MM.1S (cell line): Measurements from ENCODE around the gene CTNNA3.

ENCODE experiments used
- DNase-seq: peaks from one replicate; pipeline ENCODE4 v3.0.0-alpha.2; 2015
- H2AFZ ChIP-seq: fragments of 300-600 bp; sonication (generic); 2 replicates; pipeline ENCODE4 v1.6.0; 2016; ENCODE audit warnings: antibody characterized with exemption, low read length
- H3F3A ChIP-seq: fragments of 300-600 bp; sonication (generic); 2 replicates; pipeline ENCODE4 v1.6.1; 2016; ENCODE audit warnings: mild to moderate bottlenecking, antibody characterized with exemption, low read length, moderate library complexity, mixed read lengths; ENCODE audit not compliant: insufficient read depth
- H3K27ac ChIP-seq: fragments of 300-600 bp; sonication (generic); 2 replicates; pipeline ENCODE4 v1.5.1; 2016; ENCODE audit warnings: mild to moderate bottlenecking, low read length
- H3K27me3 ChIP-seq: fragments of 300-600 bp; sonication (generic); replicated peaks from 2 replicates; pipeline ENCODE4 v1.6.0; 2016; ENCODE audit warnings: low read length; ENCODE audit not compliant: insufficient read depth
- H3K36me3 ChIP-seq: fragments of 300-600 bp; sonication (generic); replicated peaks from 2 replicates; pipeline ENCODE4 v1.6.1; 2016; ENCODE audit warnings: mild to moderate bottlenecking, low read length, mixed read lengths; ENCODE audit not compliant: insufficient read depth
- H3K4me1 ChIP-seq: fragments of 300-600 bp; sonication (generic); 2 replicates; pipeline ENCODE4 v1.6.1; 2016; ENCODE audit warnings: low read length, mixed read lengths
- H3K4me2 ChIP-seq: fragments of 300-600 bp; sonication (generic); 2 replicates; pipeline ENCODE4 v1.6.0; 2016; ENCODE audit warnings: low read depth, low read length
- H3K4me3 ChIP-seq: fragments of 300-600 bp; sonication (generic); 2 replicates; pipeline ENCODE4 v1.5.1; 2016; ENCODE audit warnings: low read length, mixed read lengths
- H3K79me2 ChIP-seq: fragments of 300-600 bp; sonication (generic); 2 replicates; pipeline ENCODE4 v1.6.1; 2016; ENCODE audit warnings: mixed run types, low read length, mixed read lengths
- H3K9ac ChIP-seq: fragments of 300-600 bp; sonication (generic); 2 replicates; pipeline ENCODE4 v1.6.1; 2016; ENCODE audit warnings: low read length, mixed read lengths
- H3K9me2 ChIP-seq: fragments of 300-600 bp; sonication (generic); replicated peaks from 2 replicates; pipeline ENCODE4 v1.6.1; 2016; ENCODE audit warnings: mild to moderate bottlenecking, low read length, mixed read lengths; ENCODE audit not compliant: insufficient read depth
- H3K9me3 ChIP-seq: fragments of 300-600 bp; sonication (generic); replicated peaks from 2 replicates; pipeline ENCODE4 v1.6.1; 2016; ENCODE audit warnings: mild to moderate bottlenecking, low read length, mixed read lengths; ENCODE audit not compliant: insufficient read depth
- H4K20me1 ChIP-seq: fragments of 300-600 bp; sonication (generic); 2 replicates; pipeline ENCODE4 v1.6.1; 2016; ENCODE audit warnings: mild to moderate bottlenecking, low read length, moderate library complexity, mixed read lengths; ENCODE audit not compliant: insufficient read depth
- EZH2 ChIP-seq: fragments of 300-600 bp; sonication (generic); optimal IDR thresholded peaks from 2 replicates; pipeline ENCODE3; 2017; ENCODE audit warnings: low read depth, mild to moderate bottlenecking, antibody characterized with exemption, low read length, mixed read lengths
- EZH2phosphoT487 ChIP-seq: fragments of 300-600 bp; sonication (generic); IDR thresholded peaks from 2 replicates; pipeline ENCODE4 v1.6.1; 2018; ENCODE audit warnings: antibody characterized with exemption, low read length
- TF ChIP-seq, protein P1 (sequence below): fragments of 300-600 bp; sonication (generic); IDR thresholded peaks from 2 replicates; pipeline ENCODE4 v1.5.1; 2016; ENCODE audit warnings: antibody characterized with exemption, low read length, mixed read lengths

The CTNNA3 gene

DNA sequence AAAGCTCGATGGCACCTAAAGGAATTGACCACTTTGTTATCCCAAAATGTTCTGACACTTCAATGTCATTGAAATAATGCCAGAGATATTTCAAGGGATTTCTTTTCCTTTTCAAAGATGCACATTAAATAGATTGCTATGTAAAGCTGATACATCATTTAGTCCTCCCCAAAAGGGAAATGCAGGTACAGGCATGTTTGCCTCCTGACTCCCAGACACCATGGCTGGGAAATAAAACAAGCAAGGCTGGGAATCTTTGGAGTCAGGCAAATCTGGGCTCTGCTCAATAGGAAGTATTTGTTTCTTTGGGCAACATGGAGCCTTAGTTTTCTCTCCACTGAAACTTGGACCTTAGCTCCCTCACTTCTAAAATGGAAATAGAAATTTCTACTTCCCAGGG lies 1000.9 kb downstream of the CTNNA3 start:
- no peak for DNase-seq
- H3K36me3 ChIP-seq = no peaks in the 10 kb centered on the region
- H3K4me3 ChIP-seq = no peak overlapping the region
- no peak overlapping the region for H2AFZ ChIP-seq
- H3K27me3 ChIP-seq = no peaks in the 10 kb centered on the region
- H3K4me2 ChIP-seq = no peak overlapping the region
- H3F3A ChIP-seq = no peaks in the 10 kb centered on the region
- H3K9me2 ChIP-seq = no peaks in the 10 kb centered on the region
- TF ChIP-seq EZH2phosphoT487 (no peak), EZH2 (no peak)
- TF ChIP-seq, protein P1, sequence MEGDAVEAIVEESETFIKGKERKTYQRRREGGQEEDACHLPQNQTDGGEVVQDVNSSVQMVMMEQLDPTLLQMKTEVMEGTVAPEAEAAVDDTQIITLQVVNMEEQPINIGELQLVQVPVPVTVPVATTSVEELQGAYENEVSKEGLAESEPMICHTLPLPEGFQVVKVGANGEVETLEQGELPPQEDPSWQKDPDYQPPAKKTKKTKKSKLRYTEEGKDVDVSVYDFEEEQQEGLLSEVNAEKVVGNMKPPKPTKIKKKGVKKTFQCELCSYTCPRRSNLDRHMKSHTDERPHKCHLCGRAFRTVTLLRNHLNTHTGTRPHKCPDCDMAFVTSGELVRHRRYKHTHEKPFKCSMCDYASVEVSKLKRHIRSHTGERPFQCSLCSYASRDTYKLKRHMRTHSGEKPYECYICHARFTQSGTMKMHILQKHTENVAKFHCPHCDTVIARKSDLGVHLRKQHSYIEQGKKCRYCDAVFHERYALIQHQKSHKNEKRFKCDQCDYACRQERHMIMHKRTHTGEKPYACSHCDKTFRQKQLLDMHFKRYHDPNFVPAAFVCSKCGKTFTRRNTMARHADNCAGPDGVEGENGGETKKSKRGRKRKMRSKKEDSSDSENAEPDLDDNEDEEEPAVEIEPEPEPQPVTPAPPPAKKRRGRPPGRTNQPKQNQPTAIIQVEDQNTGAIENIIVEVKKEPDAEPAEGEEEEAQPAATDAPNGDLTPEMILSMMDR = no peak
- no peaks in the 10 kb centered on the region for H3K79me2 ChIP-seq
- H4K20me1 ChIP-seq = no peaks in the 10 kb centered on the region
- no peak overlapping the region for H3K27ac ChIP-seq
- H3K9me3 ChIP-seq = no peaks in the 10 kb centered on the region
- no peak overlapping the region for H3K9ac ChIP-seq
- no peaks in the 10 kb centered on the region for H3K4me1 ChIP-seq

GRCh38 chr10:66684581-66684980 lies 1011.4 kb downstream of the CTNNA3 start:
- Histone ChIP-seq H3F3A (no peaks in the 10 kb centered on the region), H3K27ac (no peak overlapping the region), H3K4me3 (no peak overlapping the region), H3K9ac (no peak overlapping the region), H3K27me3 (no peaks in the 10 kb centered on the region), H3K4me1 (no peaks in the 10 kb centered on the region), H2AFZ (no peak overlapping the region), H3K36me3 (no peaks in the 10 kb centered on the region), H3K4me2 (no peak overlapping the region), H4K20me1 (no peaks in the 10 kb centered on the region), H3K79me2 (no peaks in the 10 kb centered on the region), H3K9me2 (no peaks in the 10 kb centered on the region), H3K9me3 (no peaks in the 10 kb centered on the region)
- DNase-seq = no peak
- TF ChIP-seq EZH2 (no peak), EZH2phosphoT487 (no peak)
- TF ChIP-seq, protein P1 = no peak

DNA sequence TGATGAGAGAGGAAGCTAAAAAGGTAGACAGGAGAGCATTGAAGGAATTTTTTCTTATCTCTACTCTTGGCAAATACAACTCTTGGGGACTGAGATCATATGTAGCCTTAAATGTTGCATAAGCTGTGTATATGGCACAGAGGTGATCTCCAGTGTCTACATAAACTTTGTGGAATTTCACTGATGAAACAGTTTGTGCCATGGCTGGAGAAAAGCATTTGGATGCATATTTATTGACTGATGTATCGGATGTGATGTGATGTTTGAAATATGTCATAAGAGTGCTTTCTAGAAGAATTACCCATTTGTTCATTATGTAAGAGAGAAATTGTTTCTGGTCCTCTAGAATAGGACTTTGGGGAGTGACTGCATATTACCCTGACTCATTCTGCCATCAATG lies 1015.1 kb downstream of the CTNNA3 start:
- Histone ChIP-seq H3K4me2 (no peak overlapping the region), H3K4me1 (no peaks in the 10 kb centered on the region), H3K9me3 (no peaks in the 10 kb centered on the region), H3F3A (no peaks in the 10 kb centered on the region), H3K4me3 (no peak overlapping the region), H4K20me1 (no peaks in the 10 kb centered on the region), H3K9ac (no peak overlapping the region), H3K79me2 (no peaks in the 10 kb centered on the region), H3K27me3 (no peaks in the 10 kb centered on the region), H3K36me3 (no peaks in the 10 kb centered on the region), H2AFZ (no peak overlapping the region), H3K9me2 (no peaks in the 10 kb centered on the region), H3K27ac (no peak overlapping the region)
- no peak for DNase-seq
- TF ChIP-seq, protein P1 = no peak
- TF ChIP-seq EZH2phosphoT487 (no peak), EZH2 (no peak)
